Esophagus squamous epithelium (tissue), 5 donors: ENCODE measurements around the gene PRKX. TPM values are rescaled to one million over a fixed set of nuclear protein-coding genes. Genes with fewer than 3 reads are reported as not detected.
"Not testable (repeated sequence)": the region's sequence is repeated elsewhere in the genome, so short reads cannot be mapped to it uniquely, and the experiment has no call there.

Experiments used
- DNase-seq: peaks from one replicate; lab custom pipeline; 2025; lab: John Stamatoyannopoulos, UW
- H3K27ac ChIP-seq, 4 donors: fragments of 200-600 bp; sonication (generic); one replicate each; pipeline ENCODE4 v1.5.1; 2016 to 2019; ENCODE audit warnings: mild to moderate bottlenecking in 1 of 4
- H3K27me3 ChIP-seq, 4 donors: fragments of 200-600 bp; sonication (generic); 1 replicate in 3 of 4; 2 replicates in 1 of 4; pipeline versions ENCODE4 v1.5.1 to v1.6.0; 2017 to 2021; ENCODE audit warnings: antibody characterized with exemption in 1 of 4
- H3K36me3 ChIP-seq, 3 donors: fragments of 200-600 bp; sonication (generic); one replicate each; pipeline ENCODE4 v1.5.1; 2016 to 2019
- H3K4me1 ChIP-seq, 3 donors: fragments of 200-600 bp; sonication (generic); one replicate each; pipeline ENCODE4 v1.5.1; 2017 to 2019
- H3K4me3 ChIP-seq, 4 donors: fragments of 200-600 bp; sonication (generic); 1 replicate in 3 of 4; 2 replicates in 1 of 4; pipeline ENCODE4 v1.5.1; 2016 to 2019; ENCODE audit warnings: mild to moderate bottlenecking in 2 of 4, moderate library complexity in 1 of 4
- H3K9me3 ChIP-seq, 3 donors: fragments of 200-600 bp; sonication (generic); one replicate each; pipeline ENCODE4 v1.5.1; 2016 to 2019
- POLR2A ChIP-seq, 4 donors: fragments of 450-650 bp; IDR thresholded peaks; one replicate each; pipeline ENCODE4 v1.6.1; 2017; ENCODE audit warnings: antibody characterized with exemption in 4 of 4, mild to moderate bottlenecking in 4 of 4, moderate library complexity in 3 of 4
- WGBS, 2 donors: methylation state at CpG; one replicate each; pipeline ENCODE4 v1.1.5; 2018; 5-methylcytosine and 5-hydroxymethylcytosine counted together
- intact Hi-C: fragments of 100-400 bp; cut with DNase I; formaldehyde crosslinking; loops from one replicate; pipeline ENCODE4 v1.15.0; 2022
- total RNA-seq, 4 donors: library from RNA; depleted of rRNA; stranded (reverse); fragments of >200 nt; gene quantifications; one replicate each; pipeline ENCODE4 v1.1.0, GENCODE V29; 2016
- TF ChIP-seq, protein P1 (sequence below), 6 experiments: fragments of 450-650 bp in 4 of 6; fragments of 200-600 bp in 2 of 6; sonication (generic) in 2 of 6; IDR thresholded peaks; one replicate each; pipeline ENCODE4 v1.5.1; 2016 to 2019; ENCODE audit warnings: antibody characterized with exemption in 6 of 6, mild to moderate bottlenecking in 4 of 6, moderate library complexity in 4 of 6
- donor health status: DM: yes; HTN: yes; CAD: no.

PRKX gene
- total RNA-seq, 4 donors from 2014 or later, result 27.8 to 56.0 (median 34.5) TPM

DNA sequence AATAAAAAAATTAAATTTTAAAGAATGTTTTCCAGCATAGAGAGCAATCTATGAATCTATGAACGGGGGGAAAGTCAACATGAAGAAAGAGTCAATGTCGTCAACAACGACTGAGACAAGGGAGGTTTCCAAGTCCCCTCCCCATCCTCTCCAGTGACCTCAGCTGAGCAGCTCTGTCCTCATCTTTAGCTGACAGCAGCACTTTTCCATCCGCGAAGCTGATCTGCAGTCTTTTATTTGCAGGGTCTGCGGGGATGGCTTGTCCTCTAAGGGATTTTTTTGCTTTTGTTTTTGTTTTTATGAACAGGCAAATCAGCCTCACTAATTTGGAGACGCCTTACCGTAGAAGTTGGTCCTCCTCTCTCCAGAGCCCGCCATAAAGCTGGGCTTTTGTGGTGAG, 46.5 kb downstream of the PRKX start:
- WGBS, 2 donors, result 59 to 83% methylated on average over 2 to 6 of the region's 9 CpGs
- Histone ChIP-seq H3K4me1 (no peaks in the 10 kb centered on the region), H3K36me3 (peaks cover 0 to 45% (median under 1%) of the 10 kb centered on the region in 3 donors), H3K4me3 (no peak overlapping the region), H3K27ac (no peak overlapping the region), H3K27me3 (no peaks in the 10 kb centered on the region), H3K9me3 (no peaks in the 10 kb centered on the region)
- DNase-seq, result no peak
- TF ChIP-seq POLR2A (IDR thresholded peaks at IDR 0.05), result no peak
- TF ChIP-seq, protein P1, sequence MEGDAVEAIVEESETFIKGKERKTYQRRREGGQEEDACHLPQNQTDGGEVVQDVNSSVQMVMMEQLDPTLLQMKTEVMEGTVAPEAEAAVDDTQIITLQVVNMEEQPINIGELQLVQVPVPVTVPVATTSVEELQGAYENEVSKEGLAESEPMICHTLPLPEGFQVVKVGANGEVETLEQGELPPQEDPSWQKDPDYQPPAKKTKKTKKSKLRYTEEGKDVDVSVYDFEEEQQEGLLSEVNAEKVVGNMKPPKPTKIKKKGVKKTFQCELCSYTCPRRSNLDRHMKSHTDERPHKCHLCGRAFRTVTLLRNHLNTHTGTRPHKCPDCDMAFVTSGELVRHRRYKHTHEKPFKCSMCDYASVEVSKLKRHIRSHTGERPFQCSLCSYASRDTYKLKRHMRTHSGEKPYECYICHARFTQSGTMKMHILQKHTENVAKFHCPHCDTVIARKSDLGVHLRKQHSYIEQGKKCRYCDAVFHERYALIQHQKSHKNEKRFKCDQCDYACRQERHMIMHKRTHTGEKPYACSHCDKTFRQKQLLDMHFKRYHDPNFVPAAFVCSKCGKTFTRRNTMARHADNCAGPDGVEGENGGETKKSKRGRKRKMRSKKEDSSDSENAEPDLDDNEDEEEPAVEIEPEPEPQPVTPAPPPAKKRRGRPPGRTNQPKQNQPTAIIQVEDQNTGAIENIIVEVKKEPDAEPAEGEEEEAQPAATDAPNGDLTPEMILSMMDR (IDR thresholded peaks at IDR 0.05), result no peak
- intact Hi-C loops, result no loop called here

DNA sequence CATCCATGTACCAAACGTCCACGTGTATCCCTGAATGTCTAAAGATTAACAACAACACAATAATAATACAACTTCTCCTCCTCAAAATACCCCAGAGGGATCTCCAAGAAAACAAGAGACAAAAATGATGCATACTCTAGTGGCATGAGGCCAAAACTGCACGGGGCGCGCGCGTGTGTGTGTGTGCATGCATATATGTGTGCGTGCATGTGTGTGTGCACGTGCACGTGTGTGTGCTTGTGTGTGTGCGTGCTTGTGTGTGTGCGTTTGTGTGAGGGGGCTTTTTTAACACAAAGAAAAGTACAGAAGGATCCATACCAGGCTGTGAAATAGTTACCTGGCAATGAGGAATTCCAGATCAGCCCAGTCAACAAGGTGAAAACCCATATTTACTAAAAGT, 48.5 kb downstream of the PRKX start:
- intact Hi-C loops, result no loop called here
- no peak overlapping the region for H3K27ac ChIP-seq
- no peaks in the 10 kb centered on the region for H3K9me3 ChIP-seq
- TF ChIP-seq, protein P1 (IDR thresholded peaks at IDR 0.05), result no peak
- TF ChIP-seq POLR2A (IDR thresholded peaks at IDR 0.05), result no peak
- 87 to 92% methylated on average over 11 to 12 of the region's 12 CpGs for WGBS, 2 donors
- H3K36me3 ChIP-seq, result peaks cover 0 to 25% (median 0%) of the 10 kb centered on the region in 3 donors
- H3K4me1 ChIP-seq, result no peaks in the 10 kb centered on the region
- no peak overlapping the region for H3K4me3 ChIP-seq
- H3K27me3 ChIP-seq, result no peaks in the 10 kb centered on the region
- no peak for DNase-seq

GRCh38 chrX:3663576-3664250, 49.7 kb downstream of the PRKX start:
- H3K4me1 ChIP-seq, DNase-seq, H3K9me3 ChIP-seq, H3K4me3 ChIP-seq, intact Hi-C loops, H3K27me3 ChIP-seq: not testable (repeated sequence)
- Histone ChIP-seq H3K27ac (peak overlapping the region in 1 of 4 donors; percentile 14), H3K36me3 (peaks cover 0 to 20% (median 0%) of the 10 kb centered on the region in 3 donors)
- 67 to 78% methylated on average over 9 of the region's 9 CpGs for WGBS, 2 donors

- intact Hi-C loops, result no loop called here
- TF ChIP-seq POLR2A (IDR thresholded peaks at IDR 0.05), result no peak
- TF ChIP-seq, protein P1 (IDR thresholded peaks at IDR 0.05), result no peak
Measured at GRCh38 chrX:3659761-3660160, 53.7 kb downstream of the PRKX start.

DNA sequence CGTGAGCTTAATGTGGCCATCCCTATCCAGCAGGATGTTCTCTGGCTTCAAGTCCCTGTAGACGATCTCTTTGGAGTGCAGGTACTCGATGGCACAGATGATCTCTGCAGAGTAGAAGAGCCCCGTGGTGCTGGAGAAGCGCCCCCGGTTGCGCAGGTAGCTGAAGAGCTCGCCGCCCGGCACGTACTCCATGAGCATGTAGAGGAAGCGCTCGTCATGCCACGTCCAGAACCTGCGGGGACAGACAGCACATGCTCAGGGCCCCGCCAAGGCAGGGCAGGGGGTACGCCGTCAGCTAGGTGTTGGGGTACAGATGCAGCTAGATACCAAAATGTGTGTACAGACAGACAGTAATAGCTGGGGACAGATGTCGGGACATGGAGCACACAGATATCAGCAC, 58.3 kb downstream of the PRKX start:
- intact Hi-C loops, result no loop called here
- Histone ChIP-seq H3K4me3 (no peak overlapping the region), H3K4me1 (no peaks in the 10 kb centered on the region), H3K27ac (no peak overlapping the region), H3K27me3 (no peaks in the 10 kb centered on the region), H3K36me3 (peaks cover 0 to 59% (median 22%) of the 10 kb centered on the region in 3 donors), H3K9me3 (no peaks in the 10 kb centered on the region)
- DNase-seq, result no peak
- TF ChIP-seq, protein P1 (IDR thresholded peaks at IDR 0.05), result no peak
- no peak for TF ChIP-seq POLR2A (IDR thresholded peaks at IDR 0.05)
- 95% methylated on average over 14 of the region's 19 CpGs; no CpG with 5 or more reads in 1 of the 2 donors for WGBS, 2 donors

More at GRCh38 chrX:3659761-3660160, 53.7 kb downstream of the PRKX start:
- H3K9me3 ChIP-seq, result no peaks in the 10 kb centered on the region
- no peak for DNase-seq
- H3K27ac ChIP-seq, result no peak overlapping the region
- H3K4me1 ChIP-seq, result no peaks in the 10 kb centered on the region
- H3K27me3 ChIP-seq, result no peaks in the 10 kb centered on the region
- 83 to 89% methylated on average over 1 to 6 of the region's 10 CpGs for WGBS, 2 donors
- H3K4me3 ChIP-seq, result no peak overlapping the region
- peaks cover 0 to 38% (median 0%) of the 10 kb centered on the region in 3 donors for H3K36me3 ChIP-seq
